Liver (tissue), 9 donors: Measurements from ENCODE around the gene HRG. TPM values are rescaled to one million over a fixed set of nuclear protein-coding genes. Genes with fewer than 3 reads are reported as not detected.

Experiments used
- DNase-seq: peaks from one replicate; pipeline ENCODE4 v3.0.0-alpha.2; 2017; ENCODE audit warnings: low spot score
- H3K27ac ChIP-seq, 2 donors: one replicate each; pipeline ENCODE4 v1.7.0; 2013; ENCODE audit warnings: inconsistent platforms in 2 of 2, low read length in 2 of 2, control low read depth in 1 of 2, low read depth in 1 of 2, mild to moderate bottlenecking in 1 of 2
- H3K27me3 ChIP-seq, 4 donors: one replicate each; pipeline versions ENCODE4 v1.6.1 to v1.7.0; 2013; ENCODE audit warnings: low read length in 3 of 4, inconsistent platforms in 1 of 4, mild to moderate bottlenecking in 1 of 4, moderate library complexity in 1 of 4; ENCODE audit not compliant: control insufficient read depth in 4 of 4, insufficient read depth in 4 of 4
- H3K36me3 ChIP-seq, 4 donors: one replicate each; pipeline versions ENCODE4 v1.6.1 to v1.7.0; 2013; ENCODE audit warnings: low read length in 3 of 4, mild to moderate bottlenecking in 3 of 4, low read depth in 1 of 4, moderate library complexity in 1 of 4; ENCODE audit not compliant: control insufficient read depth in 4 of 4, insufficient read depth in 3 of 4
- H3K4me1 ChIP-seq, 4 donors: one replicate each; pipeline versions ENCODE4 v1.6.1 to v1.7.0; 2013; ENCODE audit warnings: low read length in 3 of 4, mild to moderate bottlenecking in 3 of 4, moderate library complexity in 1 of 4; ENCODE audit not compliant: control insufficient read depth in 4 of 4, insufficient read depth in 4 of 4
- H3K4me3 ChIP-seq, 3 donors: one replicate each; pipeline versions ENCODE4 v1.6.1 to v1.7.0; 2013; ENCODE audit warnings: low read length in 3 of 3, control low read depth in 1 of 3, low read depth in 1 of 3, mild to moderate bottlenecking in 1 of 3
- H3K9ac ChIP-seq, 2 donors: one replicate each; pipeline ENCODE4 v1.7.0; 2013; ENCODE audit warnings: low read length in 2 of 2, mild to moderate bottlenecking in 2 of 2, moderate library complexity in 2 of 2, control low read depth in 1 of 2, low read depth in 1 of 2
- H3K9me3 ChIP-seq, 4 donors: one replicate each; pipeline versions ENCODE4 v1.6.1 to v1.7.0; 2013; ENCODE audit warnings: low read length in 3 of 4; ENCODE audit not compliant: control insufficient read depth in 4 of 4
- CTCF ChIP-seq: fragments of 150-350 bp; IDR thresholded peaks from 2 replicates; pipeline ENCODE4 v1.5.1; 2017; ENCODE audit warnings: improper control_type of control experiment, low read depth, low read length; ENCODE audit not compliant: missing input control
- EGR1 ChIP-seq, 2 donors: IDR thresholded peaks; 2 replicates each; pipeline ENCODE4 v1.6.1; 2016 to 2018; ENCODE audit warnings: antibody characterized with exemption in 2 of 2, low read depth in 2 of 2
- FOXA1 ChIP-seq: IDR thresholded peaks from 2 replicates; pipeline ENCODE4 v1.6.1; 2016; ENCODE audit warnings: antibody characterized with exemption
- FOXA2 ChIP-seq: IDR thresholded peaks from 2 replicates; pipeline ENCODE4 v1.6.1; 2016; ENCODE audit warnings: antibody characterized with exemption
- GABPA ChIP-seq, 2 donors: IDR thresholded peaks in 1 of 2; conservative IDR thresholded peaks in 1 of 2; 2 replicates each; pipeline ENCODE4 v1.6.1; 2016; ENCODE audit warnings: antibody characterized with exemption in 2 of 2, mild to moderate bottlenecking in 1 of 2, moderate library complexity in 1 of 2
- HNF4A ChIP-seq, 2 donors: conservative IDR thresholded peaks; 2 replicates each; pipeline ENCODE4 v1.6.1; 2016; ENCODE audit warnings: antibody characterized with exemption in 2 of 2, mild to moderate bottlenecking in 2 of 2
- HNF4G ChIP-seq: IDR thresholded peaks from 2 replicates; pipeline ENCODE4 v1.6.1; 2016; ENCODE audit warnings: antibody characterized with exemption
- JUND ChIP-seq, 2 donors: IDR thresholded peaks; 2 replicates each; pipeline ENCODE4 v1.6.1; 2016; ENCODE audit warnings: antibody characterized with exemption in 2 of 2
- NR2F2 ChIP-seq: IDR thresholded peaks from 2 replicates; pipeline ENCODE4 v1.6.1; 2016; ENCODE audit warnings: antibody characterized with exemption
- RAD21 ChIP-seq, 2 donors: IDR thresholded peaks; 2 replicates each; pipeline ENCODE4 v1.6.1; 2016; ENCODE audit warnings: antibody characterized with exemption in 2 of 2, mild to moderate bottlenecking in 2 of 2
- RXRA ChIP-seq, 2 donors: IDR thresholded peaks; 2 replicates each; pipeline ENCODE4 v1.6.1; 2017 to 2018; ENCODE audit warnings: antibody characterized with exemption in 2 of 2, mild to moderate bottlenecking in 1 of 2
- SP1 ChIP-seq: IDR thresholded peaks from 2 replicates; pipeline ENCODE4 v1.6.1; 2018; ENCODE audit warnings: antibody characterized with exemption, mild to moderate bottlenecking
- TAF1 ChIP-seq: conservative IDR thresholded peaks from 2 replicates; pipeline ENCODE4 v1.6.1; 2016; ENCODE audit warnings: antibody characterized with exemption, mild to moderate bottlenecking
- YY1 ChIP-seq: IDR thresholded peaks from 2 replicates; pipeline ENCODE4 v1.6.1; 2016; ENCODE audit warnings: antibody characterized with exemption, mild to moderate bottlenecking
- ZBTB33 ChIP-seq: IDR thresholded peaks from 2 replicates; pipeline ENCODE4 v1.6.1; 2016; ENCODE audit warnings: antibody characterized with exemption
- WGBS: extraction: QIAGEN DNeasy Blood & Tissue Kit; methylation state at CpG from one replicate; pipeline ENCODE4 v1.1.7; 2013; 5-methylcytosine and 5-hydroxymethylcytosine counted together
- polyA plus RNA-seq, 2 donors: library from polyadenylated mRNA; stranded (reverse) in 1 of 2; unstranded in 1 of 2; fragments of 200-250 nt in 1 of 2; fragments of >200 nt in 1 of 2; fragmentation: Nextera tagmentation in 1 of 2; extraction: Ambion mirVana in 1 of 2; gene quantifications; one replicate each; pipeline versions ENCODE4 v1.2.1 to v1.2.3, GENCODE V29; 2013 to 2015
- total RNA-seq, 2 donors: library from RNA; depleted of rRNA; stranded (reverse); fragments of >200 nt; gene quantifications; one replicate each; pipeline ENCODE4 v1.2.3, GENCODE V29; 2014
- TF ChIP-seq, protein P1 (sequence below): IDR thresholded peaks from 2 replicates; pipeline ENCODE4 v1.6.1; 2016; ENCODE audit warnings: antibody characterized with exemption
- TF ChIP-seq, protein P2 (sequence below): IDR thresholded peaks from 2 replicates; pipeline ENCODE4 v1.6.1; 2016; ENCODE audit warnings: antibody characterized with exemption
- donor health status: healthy.
- donor health status: healthy.
- donor health status: healthy.
- donor health status: healthy.
- donor health status: healthy.

HRG gene
- total and polyA plus RNA-seq, 4 donors: 41.8 to 837 (median 227) TPM

- Histone ChIP-seq H3K9me3 (no peaks in the 10 kb centered on the region), H3K4me3 (no peak overlapping the region), H3K36me3 (peaks cover 0 to 17% (median 14%) of the 10 kb centered on the region in 4 donors), H3K27ac (no peak overlapping the region), H3K27me3 (no peaks in the 10 kb centered on the region), H3K4me1 (peaks cover 0 to 7% (median 3%) of the 10 kb centered on the region in 4 donors), H3K9ac (no peak overlapping the region)
- WGBS: 41% methylated on average over 2 of the region's 2 CpGs
- TF ChIP-seq EGR1 (IDR thresholded peaks at IDR 0.05; ENCODE audit: low read depth in 2 of 2): no peak
- TF ChIP-seq RAD21 (IDR thresholded peaks at IDR 0.05): no peak
- no peak for TF ChIP-seq HNF4G
- TF ChIP-seq RXRA (IDR thresholded peaks at IDR 0.05): no peak
- no peak for TF ChIP-seq SP1
- TF ChIP-seq FOXA2: no peak
- no peak for TF ChIP-seq FOXA1
- no peak for TF ChIP-seq NR2F2
- no peak for TF ChIP-seq ZBTB33
- no peak for TF ChIP-seq CTCF
- no peak for TF ChIP-seq YY1
- no peak for TF ChIP-seq JUND (IDR thresholded peaks at IDR 0.05)
- TF ChIP-seq, protein P1, sequence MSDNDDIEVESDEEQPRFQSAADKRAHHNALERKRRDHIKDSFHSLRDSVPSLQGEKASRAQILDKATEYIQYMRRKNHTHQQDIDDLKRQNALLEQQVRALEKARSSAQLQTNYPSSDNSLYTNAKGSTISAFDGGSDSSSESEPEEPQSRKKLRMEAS: no peak
- TF ChIP-seq HNF4A (conservative IDR thresholded peaks at IDR 0.05): no peak
- DNase-seq: no peak
Measured at GRCh38 chr3:186622651-186623310, 43.0 kb upstream of the HRG start.

- TF ChIP-seq FOXA1 (no peak), TAF1 (no peak), GABPA (IDR thresholded peaks at IDR 0.05 in 1 of 2, conservative IDR thresholded peaks at IDR 0.05 in 1 of 2) (no peak), JUND (IDR thresholded peaks at IDR 0.05) (no peak)
- TF ChIP-seq, protein P2, sequence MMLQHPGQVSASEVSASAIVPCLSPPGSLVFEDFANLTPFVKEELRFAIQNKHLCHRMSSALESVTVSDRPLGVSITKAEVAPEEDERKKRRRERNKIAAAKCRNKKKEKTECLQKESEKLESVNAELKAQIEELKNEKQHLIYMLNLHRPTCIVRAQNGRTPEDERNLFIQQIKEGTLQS: no peak
- no peak overlapping the region for H3K4me3 ChIP-seq
- no peaks in the 10 kb centered on the region for H3K9me3 ChIP-seq
- 87% methylated on average over 4 of the region's 4 CpGs for WGBS
- no peaks in the 10 kb centered on the region for H3K27me3 ChIP-seq
- H3K27ac ChIP-seq: no peak overlapping the region
- no peak overlapping the region for H3K9ac ChIP-seq
- no peak for DNase-seq
- peaks cover 0 to 4% (median 2%) of the 10 kb centered on the region in 4 donors for H3K4me1 ChIP-seq
- peaks cover 0 to 7% (median 6%) of the 10 kb centered on the region in 4 donors for H3K36me3 ChIP-seq
Measured at GRCh38 chr3:186624598-186624997, 41.2 kb upstream of the HRG start.
